Karpas-422 (cell line): ENCODE measurements around the gene CALU. TPM values are rescaled to one million over a fixed set of nuclear protein-coding genes. Genes with fewer than 3 reads are reported as not detected.

Experiments
- DNase-seq: peaks from one replicate; pipeline ENCODE4 v3.0.0-alpha.2; 2015
- H2AFZ ChIP-seq: fragments of 200-600 bp; sonication (generic); 2 replicates; pipeline ENCODE4 v1.6.1; 2014; ENCODE audit warnings: antibody characterized with exemption, low read length, mixed read lengths
- H3K27ac ChIP-seq: fragments of 200-600 bp; sonication (generic); 2 replicates; pipeline ENCODE4 v1.5.1; 2014; ENCODE audit warnings: mild to moderate bottlenecking, low read length, moderate library complexity
- H3K27me3 ChIP-seq: fragments of 200-600 bp; sonication (generic); 2 replicates; pipeline ENCODE4 v1.6.1; 2014; ENCODE audit warnings: low read length, mixed read lengths
- H3K36me3 ChIP-seq: fragments of 200-600 bp; sonication (generic); 2 replicates; pipeline ENCODE4 v1.6.1; 2014; ENCODE audit warnings: low read length, mixed read lengths; ENCODE audit not compliant: insufficient read depth
- H3K4me1 ChIP-seq: fragments of 200-600 bp; sonication (generic); 2 replicates; pipeline ENCODE4 v1.6.1; 2014; ENCODE audit warnings: mild to moderate bottlenecking, low read length, mixed read lengths
- H3K4me2 ChIP-seq: fragments of 200-600 bp; sonication (generic); 2 replicates; pipeline ENCODE4 v1.6.1; 2014; ENCODE audit warnings: low read length, low read depth, mild to moderate bottlenecking; ENCODE audit not compliant: poor library complexity, severe bottlenecking
- H3K4me3 ChIP-seq: fragments of 200-600 bp; sonication (generic); 2 replicates; pipeline ENCODE4 v1.5.1; 2014; ENCODE audit warnings: mild to moderate bottlenecking, antibody characterized with exemption, low read length, mixed read lengths
- H3K79me2 ChIP-seq: fragments of 200-600 bp; sonication (generic); 2 replicates; pipeline ENCODE4 v1.6.1; 2014; ENCODE audit warnings: mild to moderate bottlenecking, low read length, mixed read lengths
- H3K9ac ChIP-seq: fragments of 200-600 bp; sonication (generic); 2 replicates; pipeline ENCODE4 v1.6.0; 2014; ENCODE audit warnings: low read length
- H3K9me2 ChIP-seq: fragments of 200-600 bp; sonication (generic), shearing (Covaris generic); replicated peaks from 2 replicates; pipeline ENCODE4 v1.6.0; 2014; ENCODE audit warnings: mild to moderate bottlenecking, low read length, moderate library complexity; ENCODE audit not compliant: insufficient read depth
- H3K9me3 ChIP-seq: fragments of 300-700, 200-600 bp; sonication (generic); 2 replicates; pipeline ENCODE4 v1.6.1; 2014; ENCODE audit warnings: low read length, mixed read lengths
- H4K20me1 ChIP-seq: fragments of 200-600 bp; sonication (generic); 2 replicates; pipeline ENCODE4 v1.6.1; 2014; ENCODE audit warnings: mild to moderate bottlenecking, antibody characterized with exemption, low read length, low read depth; ENCODE audit not compliant: insufficient read depth
- total RNA-seq: library from RNA; depleted of rRNA; stranded (reverse); fragments of >200 nt; shearing (Covaris generic); gene quantifications from 2 replicates; pipeline ENCODE4 v1.2.3, GENCODE V29; 2014; ENCODE audit warnings: low replicate concordance

CALU gene
- total RNA-seq, 1 experiment from 2014 or later = 42.1 TPM

DNA sequence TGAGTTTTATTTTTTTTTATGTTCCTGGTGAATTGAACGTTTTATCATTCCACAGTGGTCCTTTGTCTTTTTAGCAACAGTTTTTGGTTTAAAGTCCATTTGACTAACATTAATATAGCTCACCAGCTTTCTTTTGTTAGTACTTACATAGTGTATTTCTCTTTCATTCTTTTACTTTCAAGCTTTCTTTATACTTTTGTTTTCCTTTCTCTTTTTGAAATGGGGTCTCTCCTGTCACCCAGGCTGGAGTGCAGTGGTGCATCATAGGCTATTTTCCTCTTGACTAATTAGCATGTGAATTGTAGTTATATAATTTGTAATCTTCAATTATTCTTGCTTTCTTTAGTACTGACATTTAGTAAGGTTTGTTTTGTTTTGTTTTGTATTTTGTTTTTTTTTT is 39.3 kb upstream of the CALU start:
- Histone ChIP-seq H3K4me2 (no peak overlapping the region), H4K20me1 (no peaks in the 10 kb centered on the region), H3K9ac (no peak overlapping the region), H3K27ac (no peak overlapping the region), H3K36me3 (no peaks in the 10 kb centered on the region), H3K4me1 (no peaks in the 10 kb centered on the region), H2AFZ (no peak overlapping the region), H3K79me2 (no peaks in the 10 kb centered on the region), H3K9me3 (no peaks in the 10 kb centered on the region), H3K27me3 (no peaks in the 10 kb centered on the region), H3K9me2 (no peaks in the 10 kb centered on the region), H3K4me3 (no peak overlapping the region)
- DNase-seq = no peak

DNA sequence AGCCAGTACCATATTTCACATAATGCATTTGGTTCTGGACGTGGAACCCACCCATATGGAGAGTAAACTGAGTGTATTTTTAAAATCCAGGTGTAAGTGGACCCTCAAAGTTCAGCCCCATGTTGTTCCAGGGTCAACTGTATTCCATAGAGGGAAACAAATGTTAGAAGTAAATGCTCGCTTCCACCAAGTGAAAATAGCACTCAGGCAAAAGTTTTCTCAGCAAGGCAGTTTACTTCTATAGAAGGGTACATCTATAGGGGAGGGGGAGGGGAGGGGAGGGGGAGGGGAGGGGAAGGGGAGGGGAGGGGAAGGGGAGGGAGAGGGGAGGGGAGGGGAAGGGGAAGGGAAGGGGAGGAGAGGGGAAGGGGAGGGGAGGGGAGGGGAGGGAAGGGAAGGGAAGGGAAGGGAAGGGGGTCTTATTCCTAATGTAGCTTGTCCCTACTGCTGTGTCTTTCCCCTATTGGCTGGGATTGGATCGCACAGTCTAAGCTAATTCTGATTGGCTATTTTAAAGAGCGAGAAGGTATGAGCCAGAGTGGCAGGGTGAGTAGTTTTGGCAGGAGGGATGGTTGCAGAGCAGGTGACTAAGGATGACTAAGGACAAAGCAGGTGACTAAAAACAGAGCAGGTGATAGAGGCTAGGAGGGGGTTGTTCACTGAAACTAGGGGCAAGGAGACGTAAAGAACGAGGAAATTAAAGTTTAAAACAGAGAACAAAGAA is 37.9 kb upstream of the CALU start:
- no peak overlapping the region for H3K9ac ChIP-seq
- H2AFZ ChIP-seq = no peak overlapping the region
- no peak for DNase-seq

GRCh38 chr7:128703609-128704241 is 35.4 kb upstream of the CALU start:
- no peaks in the 10 kb centered on the region for H3K79me2 ChIP-seq

More for the DNA sequence above, 37.9 kb upstream of the CALU start:
- Histone ChIP-seq H3K27me3 (no peaks in the 10 kb centered on the region), H3K9me3 (no peaks in the 10 kb centered on the region), H3K4me1 (peaks cover 4% of the 10 kb centered on the region; the same call in 1 of the 2 replicates), H3K9me2 (no peaks in the 10 kb centered on the region), H4K20me1 (no peaks in the 10 kb centered on the region), H3K79me2 (no peaks in the 10 kb centered on the region), H3K36me3 (no peaks in the 10 kb centered on the region), H3K4me2 (no peak overlapping the region), H3K27ac (no peak overlapping the region), H3K4me3 (no peak overlapping the region)

GRCh38 chr7:128705891-128706333 is 33.2 kb upstream of the CALU start:
- no peaks in the 10 kb centered on the region for H3K9me3 ChIP-seq

More at GRCh38 chr7:128703609-128704241, 35.4 kb upstream of the CALU start:
- Histone ChIP-seq H4K20me1 (no peaks in the 10 kb centered on the region), H3K4me3 (no peak overlapping the region), H3K9ac (no peak overlapping the region), H3K9me2 (no peaks in the 10 kb centered on the region), H3K36me3 (no peaks in the 10 kb centered on the region), H3K4me1 (peaks cover 4% of the 10 kb centered on the region; the same call in 1 of the 2 replicates), H2AFZ (no peak overlapping the region), H3K27ac (no peak overlapping the region), H3K9me3 (no peaks in the 10 kb centered on the region), H3K4me2 (no peak overlapping the region), H3K27me3 (no peaks in the 10 kb centered on the region)
- DNase-seq = no peak

DNA sequence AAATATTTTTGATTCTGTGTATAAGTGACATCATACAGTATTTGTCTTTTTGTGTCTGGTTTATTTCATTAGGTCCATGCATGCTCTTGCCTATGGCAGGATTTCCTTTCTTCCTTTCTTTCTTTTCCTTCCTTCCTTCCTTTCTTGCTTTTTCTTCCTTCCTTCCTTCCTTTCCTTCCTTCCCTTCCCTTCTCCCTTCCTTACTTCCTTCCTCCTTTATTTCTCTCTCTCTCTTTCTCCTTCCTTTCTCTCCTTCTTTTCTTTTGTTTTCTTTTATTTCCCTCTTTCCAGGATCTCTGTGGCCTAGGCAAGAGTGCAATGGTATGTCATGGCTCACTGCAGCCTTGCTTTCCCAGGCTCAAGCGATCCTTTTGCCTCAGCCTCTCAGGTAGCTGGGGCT is 31.4 kb upstream of the CALU start:
- no peaks in the 10 kb centered on the region for H3K9me3 ChIP-seq
- no peaks in the 10 kb centered on the region for H3K79me2 ChIP-seq
- H3K27ac ChIP-seq = no peak overlapping the region
- H3K36me3 ChIP-seq = no peaks in the 10 kb centered on the region
- peaks cover 4% of the 10 kb centered on the region; the same call in 1 of the 2 replicates for H3K4me1 ChIP-seq
- no peak overlapping the region for H2AFZ ChIP-seq
- no peak overlapping the region for H3K9ac ChIP-seq
- no peak for DNase-seq
- H3K4me2 ChIP-seq = no peak overlapping the region
- no peaks in the 10 kb centered on the region for H4K20me1 ChIP-seq
- no peaks in the 10 kb centered on the region for H3K9me2 ChIP-seq
- H3K4me3 ChIP-seq = no peak overlapping the region
- no peaks in the 10 kb centered on the region for H3K27me3 ChIP-seq

More at GRCh38 chr7:128705891-128706333, 33.2 kb upstream of the CALU start:
- DNase-seq = no peak
- H3K27ac ChIP-seq = no peak overlapping the region
- H3K9me2 ChIP-seq = no peaks in the 10 kb centered on the region
- no peaks in the 10 kb centered on the region for H3K27me3 ChIP-seq
- no peak overlapping the region for H2AFZ ChIP-seq
- no peak overlapping the region for H3K4me3 ChIP-seq
- no peaks in the 10 kb centered on the region for H3K36me3 ChIP-seq
- H3K9ac ChIP-seq = no peak overlapping the region
- H3K4me1 ChIP-seq = peaks cover 4% of the 10 kb centered on the region; the same call in 1 of the 2 replicates
- H4K20me1 ChIP-seq = no peaks in the 10 kb centered on the region
- H3K79me2 ChIP-seq = no peaks in the 10 kb centered on the region
- no peak overlapping the region for H3K4me2 ChIP-seq

DNA sequence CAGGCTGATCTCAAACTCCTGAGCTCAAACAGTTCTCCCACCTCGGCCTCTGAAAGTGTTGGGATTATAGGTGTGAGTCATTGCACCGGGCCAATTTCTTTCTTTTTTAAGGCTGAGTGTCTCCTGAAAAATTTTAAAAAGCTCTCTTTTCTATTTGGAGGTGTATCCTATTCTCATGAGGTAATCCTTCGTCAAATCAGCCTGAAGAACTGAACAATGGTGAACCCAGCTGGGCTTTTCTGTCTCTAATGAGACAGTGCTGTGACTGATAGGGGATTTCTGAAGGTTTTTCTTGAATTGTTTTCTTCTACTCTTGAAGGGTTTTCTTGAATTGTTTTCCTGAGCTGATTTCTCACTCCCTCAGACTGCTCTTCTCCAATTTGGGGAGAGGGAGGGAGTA is 30.9 kb upstream of the CALU start:
- H3K9me3 ChIP-seq = no peaks in the 10 kb centered on the region
- no peak overlapping the region for H3K9ac ChIP-seq
- H3K36me3 ChIP-seq = no peaks in the 10 kb centered on the region
- H3K4me1 ChIP-seq = peaks cover 4% of the 10 kb centered on the region; the same call in 1 of the 2 replicates
- H3K4me2 ChIP-seq = no peak overlapping the region
- H3K27me3 ChIP-seq = no peaks in the 10 kb centered on the region
- H3K4me3 ChIP-seq = no peak overlapping the region
- H3K9me2 ChIP-seq = no peaks in the 10 kb centered on the region
- H4K20me1 ChIP-seq = no peaks in the 10 kb centered on the region
- no peak overlapping the region for H2AFZ ChIP-seq
- no peak overlapping the region for H3K27ac ChIP-seq
- no peaks in the 10 kb centered on the region for H3K79me2 ChIP-seq
- no peak for DNase-seq

DNA sequence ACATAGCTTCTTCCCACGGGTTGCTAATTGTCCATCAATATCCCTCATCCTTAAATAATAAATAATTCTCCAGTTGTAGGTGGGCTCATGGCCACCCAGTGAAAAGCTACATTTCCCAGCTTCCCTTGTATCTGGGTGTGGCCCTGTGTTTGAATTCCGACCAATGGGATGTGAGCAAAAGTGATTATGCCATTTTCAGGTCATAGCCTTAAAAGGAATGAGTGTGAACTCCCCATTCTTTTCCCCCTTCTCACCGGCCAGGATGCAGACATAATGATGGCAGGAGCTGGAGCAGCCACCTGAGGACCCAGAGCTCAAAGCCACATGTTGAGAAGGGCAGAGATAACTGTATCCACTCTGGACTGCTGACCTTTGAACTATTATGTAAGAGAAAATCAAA is 30.3 kb upstream of the CALU start:
- DNase-seq = no peak
- H3K27ac ChIP-seq = no peak overlapping the region
- peaks cover 4% of the 10 kb centered on the region; the same call in 1 of the 2 replicates for H3K4me1 ChIP-seq
- no peaks in the 10 kb centered on the region for H3K79me2 ChIP-seq
- H4K20me1 ChIP-seq = no peaks in the 10 kb centered on the region
- H2AFZ ChIP-seq = no peak overlapping the region
- H3K27me3 ChIP-seq = no peaks in the 10 kb centered on the region
- no peaks in the 10 kb centered on the region for H3K9me3 ChIP-seq
- H3K9ac ChIP-seq = no peak overlapping the region
- no peak overlapping the region for H3K4me3 ChIP-seq
- no peak overlapping the region for H3K4me2 ChIP-seq
- no peaks in the 10 kb centered on the region for H3K9me2 ChIP-seq
- no peaks in the 10 kb centered on the region for H3K36me3 ChIP-seq

DNA sequence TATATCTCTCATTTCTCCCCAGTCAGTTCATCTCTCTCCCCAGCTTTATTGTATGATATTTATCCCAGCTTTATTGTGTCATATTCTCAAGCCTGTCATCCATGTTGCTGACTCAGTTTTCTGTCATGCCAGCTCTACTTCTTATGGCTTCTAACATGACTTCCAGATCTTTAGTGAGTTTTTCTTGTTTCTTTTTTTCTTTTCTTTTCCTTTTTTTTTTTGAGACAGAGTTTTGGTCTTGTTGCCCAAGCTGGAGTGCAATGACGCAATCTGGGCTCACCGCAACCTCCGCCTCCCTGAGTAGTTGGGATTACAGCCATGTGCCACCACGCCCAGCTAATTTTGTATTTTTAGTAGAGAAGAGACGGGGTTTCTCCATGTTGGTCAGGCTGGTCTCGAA is 28.7 kb upstream of the CALU start:
- Histone ChIP-seq H3K9me3 (no peaks in the 10 kb centered on the region), H3K9me2 (no peaks in the 10 kb centered on the region), H3K79me2 (no peaks in the 10 kb centered on the region), H2AFZ (no peak overlapping the region), H3K4me1 (peaks cover 4% of the 10 kb centered on the region; the same call in 1 of the 2 replicates), H3K27ac (no peak overlapping the region), H3K4me2 (no peak overlapping the region), H3K4me3 (no peak overlapping the region), H4K20me1 (no peaks in the 10 kb centered on the region), H3K9ac (no peak overlapping the region), H3K27me3 (no peaks in the 10 kb centered on the region), H3K36me3 (no peaks in the 10 kb centered on the region)
- no peak for DNase-seq
